Activated CD8-positive, alpha-beta T cell treated with anti-CD3 and anti-CD28 coated beads, Interleukin-2, amount 10 ng/mL, durations not matched to agents 7 days and 5 days (primary cell): ENCODE results near the gene SLC2A11. TPM values are rescaled to one million over a fixed set of nuclear protein-coding genes. Genes with fewer than 3 reads are reported as not detected.
"Not testable (repeated sequence)": the region's sequence is repeated elsewhere in the genome, so short reads cannot be mapped to it uniquely, and the experiment has no call there.

Experiments
- ATAC-seq: fragments of 150-1000 bp; cut with Tn5 transposase; one replicate; pipeline ENCODE4 v1.10.0; 2021; ENCODE audit warnings: moderate library complexity
- CTCF ChIA-PET: fragments of 350-600 bp; sonication (Branson Sonifier 250); formaldehyde crosslinking; loops from one replicate; lab custom pipeline; 2021; ENCODE audit warnings: antibody characterized with exemption; lab: Charles Lee
- POLR2A ChIA-PET: fragments of 350-600 bp; sonication (Branson Sonifier 250); formaldehyde crosslinking; loops from one replicate; lab custom pipeline; 2021; ENCODE audit warnings: antibody characterized with exemption; lab: Charles Lee
- DNase-seq: peaks from one replicate; pipeline ENCODE4 v3.0.0-alpha.2; 2020
- H3K27ac Mint-ChIP-seq: one replicate; pipeline ENCODE4 v1.8.0; 2021; ENCODE audit warnings: mild to moderate bottlenecking, mixed read lengths
- H3K27me3 Mint-ChIP-seq: one replicate; pipeline ENCODE4 v1.8.0; 2021; ENCODE audit warnings: low read depth, mixed read lengths
- H3K36me3 Mint-ChIP-seq: one replicate; pipeline ENCODE4 v1.8.0; 2021; ENCODE audit warnings: low read depth, mixed read lengths
- H3K4me1 Mint-ChIP-seq: one replicate; pipeline ENCODE4 v1.8.0; 2021; ENCODE audit warnings: low read depth, mixed read lengths
- H3K4me3 Mint-ChIP-seq: one replicate; pipeline ENCODE4 v1.8.0; 2021; ENCODE audit warnings: mild to moderate bottlenecking, mixed read lengths
- H3K9me3 Mint-ChIP-seq: one replicate; pipeline ENCODE4 v1.8.0; 2022; ENCODE audit warnings: mixed read lengths; ENCODE audit not compliant: insufficient read depth
- total RNA-seq, 2 experiments: library from RNA; stranded (reverse); gene quantifications; one replicate each; pipeline ENCODE4 v1.2.3, GENCODE V29; 2021

The SLC2A11 gene
- total RNA-seq, 2 experiments from 2014 or later = 6.7 to 7.9 TPM

- no peak for DNase-seq
- Mint-ChIP-seq H3K27me3 (no peaks in the 10 kb centered on the region), H3K9me3 (no peaks in the 10 kb centered on the region), H3K27ac (peak overlapping the region; percentile 10), H3K36me3 (peaks cover 34% of the 10 kb centered on the region), H3K4me3 (no peak overlapping the region), H3K4me1 (peaks cover 39% of the 10 kb centered on the region)
- CTCF ChIA-PET = no interaction called here
- POLR2A ChIA-PET = no interaction called here
- ATAC-seq = no peak
These were observed 57.6 kb downstream of the SLC2A11 start for GRCh38 chr22:23915290-23915689.

GRCh38 chr22:23920267-23920611, 62.6 kb downstream of the SLC2A11 start:
- ATAC-seq, H3K27ac Mint-ChIP-seq, H3K27me3 Mint-ChIP-seq, H3K9me3 Mint-ChIP-seq, H3K4me3 Mint-ChIP-seq: not testable (repeated sequence)
- peak; percentile 4 for DNase-seq
- H3K36me3 Mint-ChIP-seq = peaks cover 56% of the 10 kb centered on the region
- ChIA-PET CTCF (interaction anchor here (0.8 to 3.0 kb wide), 3 partner anchors 9 to 26 kb away, joined by 3 to 13 read pairs (median 3); partner anchors contain the start of gene MIF), POLR2A (interaction anchor here (1.1 kb wide), 1 partner anchor 8 kb away, joined by 3 read pairs; no protein-coding TSS in a partner anchor)
- H3K4me1 Mint-ChIP-seq = peaks cover 27% of the 10 kb centered on the region

- CTCF ChIA-PET = interaction anchor here (3.0 kb wide), 1 partner anchor 28 kb away, joined by 13 read pairs; the partner anchor contains the start of gene MIF
- Mint-ChIP-seq H3K36me3 (peaks cover 63% of the 10 kb centered on the region), H3K9me3 (peaks cover 13% of the 10 kb centered on the region), H3K4me1 (peaks cover 27% of the 10 kb centered on the region)
- ATAC-seq, H3K27ac Mint-ChIP-seq, H3K27me3 Mint-ChIP-seq, H3K4me3 Mint-ChIP-seq: not testable (repeated sequence)
- POLR2A ChIA-PET = interaction anchor here (1.1 kb wide), 1 partner anchor 10 kb away, joined by 3 read pairs; no protein-coding TSS in a partner anchor
- peak; percentile 9 for DNase-seq
These were observed 64.0 kb downstream of the SLC2A11 start for GRCh38 chr22:23921586-23922201.

GRCh38 chr22:23922921-23923320, 65.2 kb downstream of the SLC2A11 start:
- peak; percentile 26 for DNase-seq
- POLR2A ChIA-PET = interaction anchor here (1.1 kb wide), 1 partner anchor 10 kb away, joined by 3 read pairs; no protein-coding TSS in a partner anchor
- no peak overlapping the region for H3K4me3 Mint-ChIP-seq
- CTCF ChIA-PET = no interaction called here
- peak overlapping the region; percentile 35 for H3K27ac Mint-ChIP-seq
- H3K27me3 Mint-ChIP-seq = no peaks in the 10 kb centered on the region
- peak; percentile 77 for ATAC-seq
- peaks cover 27% of the 10 kb centered on the region for H3K4me1 Mint-ChIP-seq
- H3K9me3 Mint-ChIP-seq = peaks cover 13% of the 10 kb centered on the region
- peaks cover 70% of the 10 kb centered on the region for H3K36me3 Mint-ChIP-seq

GRCh38 chr22:23925020-23925606, 67.4 kb downstream of the SLC2A11 start:
- Mint-ChIP-seq H3K4me1 (peaks cover 27% of the 10 kb centered on the region), H3K9me3 (peaks cover 13% of the 10 kb centered on the region), H3K36me3 (peaks cover 83% of the 10 kb centered on the region), H3K4me3 (no peak overlapping the region), H3K27me3 (no peaks in the 10 kb centered on the region), H3K27ac (no peak overlapping the region)
- ChIA-PET CTCF (no interaction called here), POLR2A (interaction anchor here (2.5 kb wide), 1 partner anchor 12 kb away, joined by 10 read pairs; no protein-coding TSS in a partner anchor)
- no peak for ATAC-seq
- peak; percentile 16 for DNase-seq

GRCh38 chr22:23926561-23926960, 68.9 kb downstream of the SLC2A11 start:
- Mint-ChIP-seq H3K27me3 (no peaks in the 10 kb centered on the region), H3K4me1 (peaks cover 27% of the 10 kb centered on the region), H3K36me3 (peaks cover 81% of the 10 kb centered on the region), H3K27ac (no peak overlapping the region), H3K9me3 (peaks cover 13% of the 10 kb centered on the region), H3K4me3 (no peak overlapping the region)
- CTCF ChIA-PET = no interaction called here
- DNase-seq (no peak), ATAC-seq (no peak)
- POLR2A ChIA-PET = interaction anchor here (2.5 kb wide), 1 partner anchor 13 kb away, joined by 10 read pairs; no protein-coding TSS in a partner anchor

Other genes starting within 250 kb of the SLC2A11 start
- gene DRICH1, start 225.6 kb upstream of the SLC2A11 start, total RNA-seq = under 1 TPM; 0.21 to 0.29 TPM
- gene RGL4, start 166.9 kb upstream of the SLC2A11 start, total RNA-seq = 10 to 100 TPM; 34.0 to 38.5 TPM
- gene ZNF70, start 106.8 kb upstream of the SLC2A11 start, total RNA-seq = 1 to 10 TPM; 2.1 to 2.2 TPM
- gene VPREB3, start 103.5 kb upstream of the SLC2A11 start, total RNA-seq = not detected
- gene C22orf15, start 94.9 kb upstream of the SLC2A11 start, total RNA-seq = 1 to 10 TPM in 1 of 2 experiments, under 1 TPM in 1; 0.81 to 1.4 TPM
- gene CHCHD10, start 89.9 kb upstream of the SLC2A11 start, total RNA-seq = 100 to 1,000 TPM; 134 to 140 TPM
- gene MMP11, start 85.0 kb upstream of the SLC2A11 start, total RNA-seq = under 1 TPM; 0.42 to 0.55 TPM
- 100 to 1,000 TPM; 112 to 113 TPM for gene SMARCB1, start 70.9 kb upstream of the SLC2A11 start, total RNA-seq
- 1 to 10 TPM; 8.1 to 10.0 TPM for gene DERL3, start 18.9 kb upstream of the SLC2A11 start, total RNA-seq
- 1,000 to 10,000 TPM; 1,002 to 1,009 TPM for gene MIF, start 36.5 kb downstream of the SLC2A11 start, total RNA-seq
- not detected for gene GSTT2B, start 103.3 kb downstream of the SLC2A11 start, total RNA-seq
- gene DDTL, start 109.0 kb downstream of the SLC2A11 start, total RNA-seq = not detected
- 100 to 1,000 TPM; 128 to 136 TPM for gene DDT, start 116.6 kb downstream of the SLC2A11 start, total RNA-seq
- gene GSTT2, start 122.3 kb downstream of the SLC2A11 start, total RNA-seq = not detected
- gene GSTT4, start 147.6 kb downstream of the SLC2A11 start, total RNA-seq = not detected
- gene CABIN1, start 153.4 kb downstream of the SLC2A11 start, total RNA-seq = 100 to 1,000 TPM; 147 to 159 TPM